Choroid plexus epithelial cell (primary cell): ENCODE results near the gene HMGCL.
A peak's percentile ranks its signal among the peaks of the same experiment; 100 is the strongest.
"Not testable (repeated sequence)": the region's sequence is repeated elsewhere in the genome, so short reads cannot be mapped to it uniquely, and the experiment has no call there.

Experiments
- DNase-seq: peaks from one replicate; pipeline ENCODE4 v3.0.0-alpha.2; 2010; ENCODE audit warnings: low read depth
- H3K4me3 ChIP-seq: 2 replicates; pipeline ENCODE4 v1.5.1; 2011; ENCODE audit warnings: low read depth, mild to moderate bottlenecking, control low read depth, low read length, moderate library complexity
- CTCF ChIP-seq: conservative IDR thresholded peaks from 2 replicates; pipeline ENCODE4 v1.5.1; 2011; ENCODE audit warnings: low read depth, mild to moderate bottlenecking, control low read depth, inconsistent platforms, low read length, moderate library complexity

HMGCL gene

DNA sequence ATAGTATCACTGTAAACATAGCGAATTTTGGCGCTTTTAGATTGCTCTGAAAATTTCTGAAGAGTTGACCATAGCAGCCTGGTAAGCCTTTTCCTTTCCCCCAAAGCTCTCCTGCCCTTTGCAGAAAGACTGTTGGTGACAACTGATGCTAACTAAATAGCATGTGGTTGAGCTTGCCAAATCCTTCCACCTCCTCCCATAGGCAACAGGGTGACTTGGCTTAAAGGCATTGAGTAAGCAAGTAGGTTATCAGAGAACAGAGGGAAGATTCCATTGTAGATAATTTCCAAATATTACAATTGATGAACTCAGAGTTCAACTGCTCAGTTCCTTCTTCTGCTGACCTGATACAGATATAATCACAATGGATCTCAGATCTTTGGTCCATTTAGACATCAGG, 19.9 kb upstream of the HMGCL start:
- H3K4me3 ChIP-seq, result no peak overlapping the region
- DNase-seq, result no peak
- no peak for TF ChIP-seq CTCF

DNA sequence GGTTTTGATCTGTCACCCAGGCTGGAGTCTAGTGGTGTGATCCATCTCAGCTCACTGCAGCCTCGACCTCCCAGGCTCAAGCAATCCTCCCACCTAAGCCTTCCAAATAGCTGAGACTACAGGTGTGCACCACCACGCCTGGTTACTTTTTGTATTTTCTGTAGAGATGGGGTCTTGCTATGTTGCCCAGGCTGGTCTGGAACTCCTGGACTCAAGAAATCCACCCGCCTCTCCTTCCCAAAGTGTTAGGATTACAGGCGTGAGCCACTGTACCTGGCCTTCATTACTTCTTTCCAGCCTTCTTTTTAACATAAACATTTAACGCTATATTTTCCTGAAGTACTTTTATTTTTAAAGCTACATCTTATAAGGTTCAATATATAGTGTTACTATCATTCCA, 18.4 kb upstream of the HMGCL start:
- no peak for DNase-seq
- TF ChIP-seq CTCF, result no peak
- no peak overlapping the region for H3K4me3 ChIP-seq

- H3K4me3 ChIP-seq, result peak overlapping the region; percentile 46
- DNase-seq, result peak; percentile 20
- TF ChIP-seq CTCF, result no peak
These were observed 13.2 kb upstream of the HMGCL start for GRCh38 chr1:23838401-23838866.

DNA sequence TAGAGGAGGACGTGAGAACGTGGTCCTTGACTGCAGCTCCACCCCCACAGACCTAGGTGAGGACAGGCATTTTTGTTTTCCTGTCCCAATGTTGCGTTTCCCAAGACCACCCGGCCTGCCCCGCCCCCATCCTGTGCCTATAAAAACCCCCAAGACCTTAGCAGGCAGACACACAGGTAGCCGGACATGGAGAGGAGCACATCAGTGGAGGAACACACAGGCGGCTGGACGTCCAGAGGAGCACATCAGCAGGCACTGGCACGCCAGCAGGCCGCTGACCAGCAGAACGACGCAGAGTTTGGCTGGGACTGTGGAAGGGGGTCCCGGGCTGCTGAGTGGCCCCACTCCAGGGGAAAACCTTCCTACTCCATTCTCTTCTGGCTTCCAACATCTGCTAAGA, 12.7 kb upstream of the HMGCL start:
- no peak for DNase-seq
- TF ChIP-seq CTCF, result no peak
- no peak overlapping the region for H3K4me3 ChIP-seq

- DNase-seq, result no peak
- TF ChIP-seq CTCF, result no peak
- H3K4me3 ChIP-seq, result no peak overlapping the region
These were observed 10.8 kb upstream of the HMGCL start for GRCh38 chr1:23836037-23836436.

DNA sequence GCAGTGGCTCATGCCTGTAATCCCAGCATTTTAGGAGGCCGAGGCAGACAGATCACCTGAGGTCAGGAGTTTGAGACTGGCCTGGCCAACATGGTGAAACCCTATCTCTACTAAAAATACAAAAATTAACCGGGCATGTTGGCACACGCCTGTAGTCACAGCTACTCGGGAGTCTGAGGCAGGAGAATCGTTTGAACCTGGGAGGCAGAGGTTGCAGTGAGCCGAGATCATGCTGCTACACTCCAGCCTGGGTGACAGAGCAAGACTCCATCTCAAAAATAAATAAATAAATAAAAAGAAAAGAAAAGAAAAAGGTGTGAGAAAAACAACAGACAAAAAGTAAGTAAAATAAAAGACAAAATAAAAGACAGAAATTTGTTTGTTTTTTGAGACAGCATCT, 8.9 kb upstream of the HMGCL start:
- not testable (repeated sequence) for DNase-seq, H3K4me3 ChIP-seq

GRCh38 chr1:23827717-23828116, 2.5 kb upstream of the HMGCL start:
- TF ChIP-seq CTCF, result no peak
- H3K4me3 ChIP-seq, result no peak overlapping the region
- no peak for DNase-seq

DNA sequence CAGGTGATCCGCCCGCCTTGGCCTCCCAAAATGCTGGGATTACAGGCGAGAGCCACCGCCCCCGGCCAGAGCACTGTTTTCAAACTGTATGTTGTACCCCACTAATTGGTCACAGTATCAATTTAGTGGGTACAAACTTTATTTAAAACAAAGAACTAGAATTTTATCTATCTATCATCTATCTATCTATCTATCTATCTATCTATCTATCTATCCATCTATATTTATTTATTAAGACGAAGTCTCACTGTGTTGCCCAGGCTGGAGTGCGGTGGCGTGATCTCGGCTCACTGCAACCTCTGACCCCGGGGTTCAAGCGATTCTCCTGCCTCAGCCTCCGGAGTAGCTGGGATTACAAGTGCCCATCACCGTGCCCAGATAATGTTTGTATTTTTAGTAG, 1.4 kb upstream of the HMGCL start:
- not testable (repeated sequence) for DNase-seq

More for the DNA sequence above, 1.4 kb upstream of the HMGCL start:
- H3K4me3 ChIP-seq, result not testable (repeated sequence)
